ENCODE measurements around the gene DRD2.

- TF ChIP-seq POLR2AphosphoS5 (IDR thresholded peaks at IDR 0.05; ENCODE audit: low read depth) (no peak), REST (IDR thresholded peaks at IDR 0.05; ENCODE audit: insufficient replicate concordance, low read depth) (no peak), CTCF (IDR thresholded peaks at IDR 0.05; ENCODE audit: insufficient read depth, low read length) (no peak), GABPA (IDR thresholded peaks at IDR 0.05; ENCODE audit: low read depth) (no peak)
Observed at GRCh38 chr11:113448316-113448677, 26.9 kb downstream of the DRD2 start.

All from HL-60 (cell line).